GF-D8 (cell line): Measurements from ENCODE around the gene AGA.

ENCODE experiments used
- DNase-seq: peaks from one replicate; lab custom pipeline; 2025; lab: John Stamatoyannopoulos, UW

The AGA gene

GRCh38 chr4:177385576-177386277 is 56.5 kb downstream of the AGA start:
- DNase-seq = no peak

- no peak for DNase-seq
These were observed 57.3 kb downstream of the AGA start for GRCh38 chr4:177384856-177385397.

- no peak for DNase-seq
These were observed 60.4 kb downstream of the AGA start for GRCh38 chr4:177381762-177382310.
